Right kidney (tissue), 1 donor: ENCODE results near the gene TTC19.
"Not testable (repeated sequence)": the region's sequence is repeated elsewhere in the genome, so short reads cannot be mapped to it uniquely, and the experiment has no call there.

Experiments used
- DNase-seq: peaks from one replicate; pipeline ENCODE4 v3.0.0-alpha.2; 2016

The TTC19 gene

GRCh38 chr17:16025202-16025601 lies 25.6 kb downstream of the TTC19 start:
- no peak for DNase-seq

- no peak for DNase-seq
Measured at GRCh38 chr17:16026895-16027294, 27.3 kb downstream of the TTC19 start.

- no peak for DNase-seq
Measured at GRCh38 chr17:16027708-16028584, 28.3 kb downstream of the TTC19 start.

- DNase-seq = no peak
Measured at GRCh38 chr17:16033729-16034349, 34.2 kb downstream of the TTC19 start.

- DNase-seq = no peak
Measured at GRCh38 chr17:16036261-16036660, 36.6 kb downstream of the TTC19 start.

GRCh38 chr17:16037636-16038035 lies 38.0 kb downstream of the TTC19 start:
- no peak for DNase-seq

- DNase-seq = no peak
Measured at GRCh38 chr17:16040710-16041251, 41.2 kb downstream of the TTC19 start.

- no peak for DNase-seq
Measured at GRCh38 chr17:16044487-16044886, 44.9 kb downstream of the TTC19 start.

GRCh38 chr17:16046966-16047365 lies 47.3 kb downstream of the TTC19 start:
- no peak for DNase-seq

- no peak for DNase-seq
Measured at GRCh38 chr17:16048811-16049449, 49.3 kb downstream of the TTC19 start.

GRCh38 chr17:16050844-16051243 lies 51.2 kb downstream of the TTC19 start:
- DNase-seq = no peak

- DNase-seq = no peak
Measured at GRCh38 chr17:16052486-16052885, 52.9 kb downstream of the TTC19 start.

GRCh38 chr17:16055139-16055538 lies 55.5 kb downstream of the TTC19 start:
- DNase-seq = not testable (repeated sequence)

- DNase-seq = no peak
Measured at GRCh38 chr17:16061631-16062030, 62.0 kb downstream of the TTC19 start.

GRCh38 chr17:16066125-16066524 lies 66.5 kb downstream of the TTC19 start:
- no peak for DNase-seq

- DNase-seq = no peak
Measured at GRCh38 chr17:16068323-16068722, 68.7 kb downstream of the TTC19 start.

- DNase-seq = no peak
Measured at GRCh38 chr17:16072031-16072430, 72.4 kb downstream of the TTC19 start.

GRCh38 chr17:16073845-16074244 lies 74.2 kb downstream of the TTC19 start:
- DNase-seq = no peak

GRCh38 chr17:16074423-16074822 lies 74.8 kb downstream of the TTC19 start:
- no peak for DNase-seq

GRCh38 chr17:16075949-16076348 lies 76.3 kb downstream of the TTC19 start:
- DNase-seq = no peak
